HG02981 (cell line): Measurements from ENCODE around the gene TDP1.
"Not testable (repeated sequence)": the region's sequence is repeated elsewhere in the genome, so short reads cannot be mapped to it uniquely, and the experiment has no call there.

ENCODE experiments used
- ATAC-seq: cut with Tn5 transposase; IDR thresholded peaks from one replicate; pipeline ENCODE4 v1.9.1; 2021; ENCODE audit warnings: mild to moderate bottlenecking, moderate library complexity; ENCODE audit not compliant: unreplicated experiment

The TDP1 gene

DNA sequence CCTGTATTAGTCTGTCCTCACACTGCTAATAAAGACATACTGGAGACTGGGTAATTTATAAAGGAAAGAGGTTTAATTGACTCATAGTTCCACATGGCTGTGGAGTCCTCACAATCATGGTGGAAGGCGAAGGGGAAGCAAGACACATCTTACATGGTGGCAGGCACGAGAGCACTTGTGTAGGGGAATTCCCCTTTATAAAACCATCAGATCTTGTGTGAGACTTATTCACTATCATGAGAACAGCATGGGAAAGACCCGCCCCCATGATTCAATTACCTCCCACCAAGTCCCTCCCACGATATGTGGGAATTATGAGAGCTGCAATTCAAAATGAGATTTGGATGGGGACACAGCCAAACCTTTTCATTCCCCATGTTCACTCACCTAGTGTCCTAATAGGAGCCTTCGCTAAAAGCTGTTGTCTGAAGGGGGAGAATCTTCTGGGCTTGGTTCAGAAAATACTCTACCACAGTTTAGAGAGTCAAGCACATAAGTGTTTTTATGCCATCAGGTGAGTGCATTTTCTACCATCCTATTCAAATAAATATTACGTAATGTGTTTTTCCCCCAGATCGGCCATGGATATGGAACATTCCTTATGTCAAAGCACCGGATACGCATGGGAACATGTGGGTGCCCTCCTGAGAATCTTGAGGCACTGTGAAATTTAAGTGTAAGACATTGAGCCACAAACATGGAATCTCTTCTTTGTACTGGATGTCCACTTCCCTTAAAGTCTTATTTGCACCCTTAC, 86.9 kb downstream of the TDP1 start:
- no peak for ATAC-seq

DNA sequence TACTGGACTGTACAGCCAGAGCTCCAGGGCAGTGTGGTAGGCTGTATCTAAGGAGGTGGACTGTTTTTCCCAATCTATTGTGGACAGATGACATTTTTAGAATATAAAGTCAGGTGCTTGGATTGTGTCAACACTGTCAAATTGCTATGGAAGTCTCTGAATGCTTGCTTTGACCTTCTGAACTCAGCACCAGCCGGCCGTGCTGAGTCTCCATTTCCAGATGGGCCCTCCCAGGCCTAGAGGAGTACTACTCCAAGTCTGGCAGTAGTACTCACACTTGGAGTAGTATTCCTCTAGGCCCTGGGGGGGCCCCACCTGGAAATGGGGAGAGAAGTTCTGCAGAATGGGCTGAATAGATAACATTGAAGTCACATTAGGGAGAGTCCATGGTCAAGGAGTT, 89.9 kb downstream of the TDP1 start:
- ATAC-seq, result no peak

DNA sequence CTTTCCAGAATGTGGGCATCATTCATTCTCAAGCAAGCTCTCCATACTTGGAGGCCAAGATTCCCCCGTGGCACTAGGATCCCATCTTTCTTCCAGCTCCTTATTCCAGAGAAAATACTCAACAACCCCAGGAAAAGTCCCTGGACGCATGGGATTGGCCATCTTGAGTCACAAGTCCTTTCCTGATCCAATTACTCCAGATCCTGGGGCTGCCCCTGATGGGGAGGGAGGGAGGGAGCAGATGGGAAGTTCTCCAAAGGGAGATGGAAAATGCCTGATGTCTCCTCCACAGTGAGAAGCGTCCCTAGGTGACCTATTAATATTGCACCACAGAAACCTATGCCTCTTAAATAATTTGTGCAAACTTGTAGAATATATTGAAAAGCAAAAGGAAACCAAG, 93.7 kb downstream of the TDP1 start:
- ATAC-seq, result no peak

DNA sequence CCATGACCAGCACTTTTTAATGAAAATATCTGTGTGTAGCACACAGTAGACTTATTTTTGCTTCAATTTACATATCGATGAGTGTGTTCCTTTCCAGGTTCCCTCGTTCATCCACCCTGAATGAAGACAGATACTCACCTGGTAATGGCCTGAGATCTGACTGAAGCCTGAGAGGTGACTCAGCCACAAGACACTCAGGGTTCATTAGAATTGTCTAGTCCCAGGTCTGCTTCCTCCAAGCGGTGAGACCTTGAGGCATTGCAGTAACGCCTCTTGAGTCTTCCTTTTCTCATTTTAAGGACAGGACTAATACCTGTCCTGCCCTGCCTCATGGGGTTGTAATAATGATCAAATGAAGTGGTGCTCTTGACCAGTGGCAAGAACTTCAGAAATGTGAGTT, 94.5 kb downstream of the TDP1 start:
- no peak for ATAC-seq

DNA sequence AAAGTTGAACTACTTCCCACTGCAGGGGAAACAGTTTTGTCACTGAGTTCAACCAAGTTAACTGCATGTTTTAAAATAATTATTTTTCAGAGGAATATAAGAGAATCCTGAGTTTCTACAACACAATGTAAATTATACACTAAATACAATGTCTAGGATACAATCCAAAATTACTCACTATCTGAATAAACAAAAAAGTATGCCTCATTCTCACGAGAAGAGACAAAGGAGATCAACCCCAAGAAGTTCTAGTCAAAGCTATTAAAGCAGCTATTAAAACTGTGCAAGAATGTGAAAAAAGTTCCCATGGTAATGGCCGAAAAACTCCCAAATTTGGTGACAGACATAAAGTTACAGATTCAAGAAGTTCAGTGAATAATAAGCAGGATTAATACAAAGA, 97.3 kb downstream of the TDP1 start:
- ATAC-seq, result no peak

DNA sequence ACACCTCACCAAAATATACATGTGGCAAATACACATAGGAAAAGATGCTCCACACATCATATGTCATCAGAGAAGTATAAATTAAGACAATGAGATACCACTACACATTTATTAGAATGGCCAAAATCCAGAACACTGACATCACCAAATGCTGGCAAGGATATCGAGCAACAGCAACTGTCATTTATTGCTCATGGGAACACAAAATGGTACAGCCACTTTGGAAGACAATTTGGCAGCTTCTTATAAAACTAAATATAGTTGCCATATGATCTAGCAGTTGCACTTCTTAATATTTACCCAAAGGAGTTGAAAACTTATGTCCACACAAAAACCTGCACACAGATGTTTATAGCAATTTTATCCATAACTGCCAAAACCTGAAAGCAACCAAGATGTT, 99.1 kb downstream of the TDP1 start:
- ATAC-seq, result no peak

DNA sequence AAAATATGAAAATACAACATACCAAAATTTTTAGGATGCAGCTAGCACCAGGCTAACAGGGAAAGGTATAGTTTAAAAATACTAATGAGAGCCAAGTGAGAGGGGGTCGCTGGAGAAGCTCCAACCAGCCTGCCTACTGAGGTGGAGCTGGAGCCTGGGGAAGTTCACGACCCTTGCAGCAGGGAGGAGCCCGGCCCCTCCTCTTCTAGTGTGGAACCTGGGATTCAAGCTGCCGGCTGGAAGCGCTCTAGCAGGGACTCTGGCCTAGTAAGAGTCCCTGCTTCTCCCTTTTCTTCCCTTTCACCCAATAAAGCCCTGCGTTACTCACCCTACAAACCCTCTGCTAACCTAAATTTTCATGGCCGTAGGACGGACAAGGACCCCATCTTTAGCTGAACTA, 101.1 kb downstream of the TDP1 start:
- ATAC-seq, result no peak

DNA sequence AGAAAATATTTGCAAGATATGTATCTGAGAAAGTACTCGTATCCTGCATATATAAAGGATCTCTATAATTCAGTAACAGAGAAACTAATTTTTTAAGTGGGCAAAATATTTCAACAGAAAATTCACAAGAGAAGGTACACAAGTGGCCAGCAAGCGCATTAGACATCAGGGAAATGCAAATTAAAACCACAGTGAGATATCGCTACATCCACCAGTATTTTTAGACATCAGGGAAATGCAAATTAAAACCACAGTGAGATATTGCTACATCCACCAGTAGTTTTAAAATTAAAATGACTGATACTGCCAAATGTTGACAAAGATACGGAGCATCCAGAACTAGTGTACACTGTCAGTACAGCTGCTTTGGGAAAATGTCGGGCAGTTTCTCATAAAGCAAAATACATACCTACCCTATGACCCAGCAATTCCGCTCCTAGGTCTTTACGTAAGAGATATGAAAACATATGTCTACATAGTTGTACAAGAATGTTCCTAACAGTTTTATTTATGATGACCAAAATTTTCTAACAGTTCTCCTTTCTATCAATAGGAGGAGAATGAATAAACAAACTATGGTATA, 103.2 kb downstream of the TDP1 start:
- ATAC-seq, result no peak

DNA sequence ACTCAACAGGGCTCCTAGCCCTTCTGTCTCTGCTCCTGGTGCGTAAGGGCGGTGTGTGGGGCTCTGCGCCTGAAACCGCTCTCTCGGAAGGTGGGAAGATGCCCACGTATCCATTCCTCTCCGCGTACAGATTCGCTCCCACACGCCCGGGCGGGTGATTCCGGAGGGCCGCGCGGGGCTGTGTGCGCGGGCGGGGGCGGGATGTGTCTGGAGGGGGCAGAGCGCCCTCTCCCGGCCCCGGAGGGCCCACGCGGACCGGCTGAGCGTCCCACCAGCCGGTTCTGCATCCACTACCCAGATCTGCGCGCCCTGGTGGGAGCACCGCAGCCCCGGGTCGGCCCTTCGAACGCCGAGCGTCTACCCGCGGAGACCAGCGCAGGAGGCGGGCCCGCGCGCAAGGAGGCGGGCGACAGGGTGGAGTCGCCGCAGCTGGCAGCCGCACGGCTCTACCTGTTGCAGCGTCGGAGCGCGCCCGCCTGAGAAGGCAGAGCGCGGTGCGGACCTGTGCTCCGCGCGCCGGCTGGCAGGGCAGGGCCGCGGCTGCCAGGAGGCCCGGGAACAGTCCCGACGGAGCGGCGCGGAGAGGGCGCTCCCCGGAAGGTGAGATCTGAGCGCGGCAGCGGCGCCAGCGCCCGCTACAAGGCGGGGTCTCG, 104.7 kb downstream of the TDP1 start:
- ATAC-seq, result peak; percentile 55

DNA sequence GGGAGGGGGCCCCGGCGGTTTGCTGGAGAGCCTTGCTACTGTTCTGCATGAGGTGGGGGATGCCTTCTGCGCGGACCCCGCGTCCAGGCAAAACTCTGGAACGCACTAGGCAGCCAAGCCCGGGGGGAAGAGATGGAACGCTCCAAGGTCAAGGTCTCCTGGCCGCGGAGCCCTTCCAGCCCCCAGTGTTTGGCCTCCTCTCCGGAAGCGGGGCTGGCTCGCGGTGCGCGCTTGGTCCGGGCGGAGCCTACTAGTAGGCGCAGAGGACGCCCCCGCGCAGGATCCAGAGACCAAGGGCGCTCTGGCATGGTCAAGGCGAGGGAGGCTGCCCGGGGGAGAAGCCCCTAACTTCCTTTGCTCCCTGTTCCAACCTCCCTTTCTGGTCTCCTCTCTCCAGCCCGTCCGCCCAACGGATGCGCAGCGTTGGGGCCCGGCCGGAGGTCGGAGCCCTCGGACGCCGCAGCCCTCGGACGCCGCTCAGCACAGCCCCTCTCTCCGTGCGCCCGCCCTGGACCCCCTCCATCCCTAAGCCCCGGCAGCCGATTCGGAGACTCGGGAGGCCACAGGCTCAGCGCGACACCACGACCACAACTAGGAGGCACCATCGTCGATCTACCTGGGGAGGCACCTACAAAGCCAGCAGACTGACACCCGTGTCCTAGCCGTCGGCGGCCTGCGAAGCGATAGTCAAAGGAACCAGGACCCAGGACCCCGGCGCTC, 105.4 kb downstream of the TDP1 start:
- ATAC-seq, result peak; percentile 20

DNA sequence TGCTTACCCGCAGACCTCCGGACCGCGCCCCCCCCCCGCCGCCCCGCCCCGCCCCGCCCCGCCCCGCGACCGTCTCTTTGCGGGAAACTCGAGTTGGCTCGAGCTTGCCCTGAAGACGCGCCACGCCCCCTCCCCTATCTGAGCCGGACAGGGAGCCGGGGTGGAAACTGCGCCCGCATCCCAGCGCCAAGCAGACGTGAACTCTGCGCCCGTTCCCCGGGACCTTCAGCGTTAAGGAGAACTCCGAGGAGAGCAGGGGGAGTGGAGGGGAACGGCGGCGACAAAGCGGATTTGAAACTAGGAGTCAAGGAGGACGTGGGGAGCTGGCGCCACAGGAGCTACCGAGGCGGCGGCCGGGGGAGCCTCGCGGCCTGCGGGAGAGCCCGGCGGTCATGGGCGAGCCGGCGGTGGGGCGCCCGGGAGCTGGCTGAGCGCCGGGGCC, 106.0 kb downstream of the TDP1 start, which contains the start of gene KCNK13:
Gene KCNK13, plus strand, starts transcription at position 310 of the 442 bp plus-strand sequence. CDS start 212 bp downstream, outside the sequence.
- no peak for ATAC-seq

DNA sequence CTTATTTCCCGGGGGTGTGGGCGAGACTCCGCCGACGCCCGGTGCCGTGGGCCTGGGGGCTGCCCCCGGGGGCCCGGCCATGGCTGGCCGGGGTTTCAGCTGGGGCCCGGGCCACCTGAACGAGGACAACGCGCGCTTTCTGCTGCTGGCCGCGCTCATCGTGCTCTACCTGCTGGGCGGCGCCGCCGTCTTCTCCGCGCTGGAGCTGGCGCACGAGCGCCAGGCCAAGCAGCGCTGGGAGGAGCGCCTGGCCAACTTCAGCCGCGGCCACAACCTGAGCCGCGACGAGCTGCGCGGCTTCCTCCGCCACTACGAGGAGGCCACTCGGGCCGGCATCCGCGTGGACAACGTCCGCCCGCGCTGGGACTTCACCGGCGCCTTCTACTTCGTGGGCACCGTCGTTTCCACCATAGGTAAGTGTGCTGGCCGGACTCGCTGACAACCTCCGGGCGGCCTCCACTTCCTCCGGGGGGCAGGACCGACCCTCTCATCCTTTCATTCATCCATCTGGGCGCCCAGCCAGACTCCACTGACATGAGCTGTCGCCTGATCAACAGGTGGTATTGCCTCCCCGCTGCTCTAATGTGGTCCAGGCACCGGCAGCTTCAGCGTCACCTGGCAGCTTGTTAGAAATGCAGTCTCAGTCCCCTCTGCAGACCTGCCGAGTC, 106.5 kb downstream of the TDP1 start:
- ATAC-seq, result no peak

DNA sequence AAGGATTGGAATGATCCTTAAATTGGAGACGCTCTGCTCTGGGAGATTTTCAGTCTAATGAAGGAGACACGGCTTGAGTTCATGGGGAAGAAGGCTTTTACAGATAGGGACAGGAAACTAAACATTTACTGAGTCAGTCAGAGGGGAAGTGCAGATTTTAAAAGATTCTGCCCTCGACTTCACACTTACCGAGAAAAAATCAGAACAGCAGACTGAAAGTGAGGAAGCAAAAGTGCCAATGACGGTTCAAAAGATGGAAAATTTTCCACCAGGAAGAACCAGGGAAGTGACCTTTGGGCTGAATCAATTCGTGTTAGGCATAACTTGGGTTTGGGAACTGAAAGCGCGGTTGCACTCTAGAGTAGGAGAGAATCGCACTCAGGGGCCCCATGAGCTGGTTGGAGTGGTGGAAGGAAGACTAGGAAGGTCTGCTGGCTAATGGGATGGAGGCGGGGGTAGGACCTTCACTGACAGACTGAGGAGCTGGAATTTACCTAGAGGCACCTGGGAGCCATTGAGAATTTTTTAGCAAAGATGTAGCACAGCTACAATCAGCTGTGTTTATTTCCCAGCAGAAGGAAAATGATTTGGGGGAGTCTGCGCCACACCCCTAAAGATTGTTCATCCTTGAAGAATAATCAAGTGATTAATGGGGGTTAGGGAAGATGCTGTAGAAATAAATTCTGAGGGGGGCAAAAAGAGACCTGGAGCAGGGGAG, 107.3 kb downstream of the TDP1 start:
- ATAC-seq, result no peak

DNA sequence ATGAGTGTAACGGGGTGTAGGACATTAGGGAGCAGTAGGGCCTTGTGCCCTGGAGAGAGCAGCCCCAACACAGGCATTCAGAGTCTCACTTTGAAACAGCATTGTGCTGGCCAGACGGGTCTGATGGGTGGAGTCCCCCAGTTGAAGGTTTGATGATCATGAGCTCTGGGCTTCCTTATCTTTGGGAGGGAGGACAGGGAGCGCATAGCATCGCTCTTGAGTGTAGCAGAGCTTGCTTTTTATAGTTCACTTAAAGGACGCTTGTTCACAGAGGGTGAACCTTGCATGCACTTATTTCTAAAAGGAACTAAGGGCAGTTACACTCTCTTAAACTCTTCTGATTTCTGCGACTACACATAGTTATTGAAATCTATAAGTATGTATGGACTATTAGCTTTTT, 116.6 kb downstream of the TDP1 start:
- ATAC-seq, result no peak

DNA sequence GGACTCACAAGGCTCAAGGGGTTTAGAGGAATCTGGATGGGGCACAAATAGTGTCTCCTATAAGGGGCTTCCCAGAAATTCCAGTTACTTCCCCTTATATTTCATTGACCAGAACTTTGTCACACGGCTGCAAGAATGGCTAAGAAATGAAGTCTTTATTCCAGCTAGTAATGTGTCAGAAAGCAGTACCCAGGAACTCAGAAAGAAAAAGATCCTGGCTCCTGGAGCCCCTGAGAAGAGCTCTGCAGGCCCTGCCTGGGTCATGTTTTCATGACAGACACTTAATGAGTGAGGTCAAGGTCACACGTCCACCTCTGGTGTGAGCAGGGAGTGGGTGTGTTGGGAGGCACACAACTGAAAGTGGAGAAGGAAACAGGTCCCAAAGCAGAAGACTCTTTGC, 123.8 kb downstream of the TDP1 start:
- no peak for ATAC-seq

DNA sequence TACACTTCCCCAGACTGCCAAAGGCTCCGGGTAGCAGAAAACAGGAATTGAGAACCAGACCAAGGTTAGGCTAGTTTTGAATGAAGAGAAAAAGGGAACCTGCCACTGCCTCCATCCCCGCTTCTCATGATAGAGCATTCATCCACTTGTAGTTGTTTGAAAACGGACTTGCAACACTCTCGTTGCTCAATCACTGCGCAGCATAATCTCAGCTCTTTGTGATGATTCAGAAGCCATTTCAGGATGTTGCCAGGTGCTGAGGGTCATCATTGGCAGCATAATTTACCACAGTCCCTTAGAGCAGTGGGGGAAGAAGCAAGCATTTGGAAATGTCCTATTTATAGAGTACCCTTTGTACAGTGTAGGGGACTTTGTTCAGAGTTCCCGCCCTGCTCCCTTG, 131.7 kb downstream of the TDP1 start:
- ATAC-seq, result no peak

DNA sequence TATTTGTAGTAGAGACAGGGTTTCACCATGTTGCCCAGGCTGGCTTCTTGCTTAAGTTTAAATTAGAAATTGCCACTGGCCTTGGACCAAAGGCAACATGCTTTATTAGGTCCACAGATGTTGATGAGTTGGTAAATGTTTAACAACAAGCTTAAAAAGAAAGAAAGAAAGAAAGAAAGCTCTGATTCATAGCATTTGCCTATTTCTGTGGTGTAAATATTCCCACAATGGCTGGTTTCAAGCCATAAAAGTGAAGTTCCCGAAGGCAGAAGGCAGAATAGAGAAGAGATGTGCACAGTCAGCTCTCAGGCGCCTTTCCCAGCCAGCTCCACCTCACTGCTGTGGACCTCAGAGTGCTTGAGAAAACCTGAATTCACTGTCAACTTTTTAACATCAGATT, 132.4 kb downstream of the TDP1 start:
- no peak for ATAC-seq

DNA sequence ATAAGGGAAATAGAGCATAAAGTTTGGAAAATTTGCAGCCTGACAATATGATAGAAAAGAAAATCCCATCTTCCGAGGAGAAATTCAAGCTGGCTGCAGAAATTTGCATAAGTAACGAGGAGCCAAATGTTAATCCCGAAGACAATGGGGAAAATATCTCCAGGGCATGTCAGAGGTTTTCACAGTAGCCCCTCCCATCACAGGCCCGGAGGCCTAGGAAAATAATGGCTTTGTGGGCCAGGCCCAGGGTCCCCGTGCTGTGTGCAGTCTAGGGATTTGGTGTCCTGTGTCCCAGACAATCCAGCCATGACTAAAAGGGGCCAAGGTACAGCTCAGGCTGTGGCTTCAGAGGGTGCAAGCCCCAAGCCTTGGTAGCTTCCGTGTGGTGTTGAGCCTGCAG, 133.8 kb downstream of the TDP1 start:
- ATAC-seq, result not testable (repeated sequence)

DNA sequence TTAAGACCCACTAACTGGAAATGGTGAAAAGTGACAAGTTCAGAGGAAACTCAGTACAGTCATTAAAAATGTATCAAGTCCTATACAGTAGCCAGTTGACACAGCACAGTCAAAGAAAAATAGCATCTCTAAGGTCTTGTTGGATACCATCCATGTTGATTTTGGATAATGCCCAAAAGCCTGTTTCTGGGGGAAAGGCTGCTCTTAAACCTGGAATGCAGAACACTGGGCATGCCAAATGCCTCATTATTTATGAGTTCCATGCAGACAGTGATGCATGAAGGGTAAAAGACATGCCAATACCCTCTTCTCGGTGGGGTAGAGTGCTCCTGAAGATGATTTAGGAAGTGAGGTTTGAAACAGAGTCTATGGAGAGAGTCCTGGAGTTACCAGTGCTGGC, 135.7 kb downstream of the TDP1 start:
- ATAC-seq, result no peak

DNA sequence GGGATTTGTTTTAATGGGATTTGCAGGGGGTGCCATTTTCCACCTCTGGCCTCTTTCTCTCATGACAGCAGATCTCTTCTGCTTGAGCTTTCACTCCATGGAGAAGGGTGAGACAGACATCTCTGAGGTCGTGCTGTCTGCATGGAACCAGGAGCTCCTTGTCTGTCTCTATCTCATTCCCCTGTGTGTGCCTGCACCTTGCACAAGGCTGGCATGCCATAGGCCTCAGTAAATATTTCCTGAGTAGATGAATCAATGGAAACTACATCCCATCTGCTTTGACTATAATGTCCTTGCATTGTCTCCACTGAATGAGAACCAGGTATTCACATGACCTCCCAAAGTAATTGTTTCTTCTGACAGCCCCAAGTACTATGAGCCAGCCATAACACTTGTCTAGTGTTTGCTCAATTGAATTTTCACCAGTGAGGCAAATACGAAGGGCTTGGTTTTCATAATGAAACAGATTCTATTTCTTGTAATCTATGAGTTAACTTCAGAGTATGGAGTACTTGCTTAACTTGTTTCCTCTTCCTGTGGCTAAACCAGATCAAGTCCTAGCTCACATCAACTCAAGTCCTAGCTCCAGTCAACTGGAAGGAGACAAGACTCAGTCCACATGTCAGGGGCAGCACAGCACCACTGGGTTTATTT, 138.3 kb downstream of the TDP1 start:
- no peak for ATAC-seq
